MM.1S (cell line): ENCODE data around the gene ANKIB1.

ENCODE experiments used
- DNase-seq: peaks from one replicate; pipeline ENCODE4 v3.0.0-alpha.2; 2015
- H2AFZ ChIP-seq: fragments of 300-600 bp; sonication (generic); 2 replicates; pipeline ENCODE4 v1.6.0; 2016; ENCODE audit warnings: antibody characterized with exemption, low read length
- H3F3A ChIP-seq: fragments of 300-600 bp; sonication (generic); 2 replicates; pipeline ENCODE4 v1.6.1; 2016; ENCODE audit warnings: mild to moderate bottlenecking, antibody characterized with exemption, low read length, moderate library complexity, mixed read lengths; ENCODE audit not compliant: insufficient read depth
- H3K27ac ChIP-seq: fragments of 300-600 bp; sonication (generic); 2 replicates; pipeline ENCODE4 v1.5.1; 2016; ENCODE audit warnings: mild to moderate bottlenecking, low read length
- H3K27me3 ChIP-seq: fragments of 300-600 bp; sonication (generic); replicated peaks from 2 replicates; pipeline ENCODE4 v1.6.0; 2016; ENCODE audit warnings: low read length; ENCODE audit not compliant: insufficient read depth
- H3K36me3 ChIP-seq: fragments of 300-600 bp; sonication (generic); replicated peaks from 2 replicates; pipeline ENCODE4 v1.6.1; 2016; ENCODE audit warnings: mild to moderate bottlenecking, low read length, mixed read lengths; ENCODE audit not compliant: insufficient read depth
- H3K4me1 ChIP-seq: fragments of 300-600 bp; sonication (generic); 2 replicates; pipeline ENCODE4 v1.6.1; 2016; ENCODE audit warnings: low read length, mixed read lengths
- H3K4me2 ChIP-seq: fragments of 300-600 bp; sonication (generic); 2 replicates; pipeline ENCODE4 v1.6.0; 2016; ENCODE audit warnings: low read depth, low read length
- H3K4me3 ChIP-seq: fragments of 300-600 bp; sonication (generic); 2 replicates; pipeline ENCODE4 v1.5.1; 2016; ENCODE audit warnings: low read length, mixed read lengths
- H3K79me2 ChIP-seq: fragments of 300-600 bp; sonication (generic); 2 replicates; pipeline ENCODE4 v1.6.1; 2016; ENCODE audit warnings: mixed run types, low read length, mixed read lengths
- H3K9ac ChIP-seq: fragments of 300-600 bp; sonication (generic); 2 replicates; pipeline ENCODE4 v1.6.1; 2016; ENCODE audit warnings: low read length, mixed read lengths
- H3K9me2 ChIP-seq: fragments of 300-600 bp; sonication (generic); replicated peaks from 2 replicates; pipeline ENCODE4 v1.6.1; 2016; ENCODE audit warnings: mild to moderate bottlenecking, low read length, mixed read lengths; ENCODE audit not compliant: insufficient read depth
- H3K9me3 ChIP-seq: fragments of 300-600 bp; sonication (generic); replicated peaks from 2 replicates; pipeline ENCODE4 v1.6.1; 2016; ENCODE audit warnings: mild to moderate bottlenecking, low read length, mixed read lengths; ENCODE audit not compliant: insufficient read depth
- H4K20me1 ChIP-seq: fragments of 300-600 bp; sonication (generic); 2 replicates; pipeline ENCODE4 v1.6.1; 2016; ENCODE audit warnings: mild to moderate bottlenecking, low read length, moderate library complexity, mixed read lengths; ENCODE audit not compliant: insufficient read depth
- EZH2 ChIP-seq: fragments of 300-600 bp; sonication (generic); optimal IDR thresholded peaks from 2 replicates; pipeline ENCODE3; 2017; ENCODE audit warnings: low read depth, mild to moderate bottlenecking, antibody characterized with exemption, low read length, mixed read lengths
- EZH2phosphoT487 ChIP-seq: fragments of 300-600 bp; sonication (generic); IDR thresholded peaks from 2 replicates; pipeline ENCODE4 v1.6.1; 2018; ENCODE audit warnings: antibody characterized with exemption, low read length
- TF ChIP-seq, protein P1 (sequence below): fragments of 300-600 bp; sonication (generic); IDR thresholded peaks from 2 replicates; pipeline ENCODE4 v1.5.1; 2016; ENCODE audit warnings: antibody characterized with exemption, low read length, mixed read lengths

The ANKIB1 gene

DNA sequence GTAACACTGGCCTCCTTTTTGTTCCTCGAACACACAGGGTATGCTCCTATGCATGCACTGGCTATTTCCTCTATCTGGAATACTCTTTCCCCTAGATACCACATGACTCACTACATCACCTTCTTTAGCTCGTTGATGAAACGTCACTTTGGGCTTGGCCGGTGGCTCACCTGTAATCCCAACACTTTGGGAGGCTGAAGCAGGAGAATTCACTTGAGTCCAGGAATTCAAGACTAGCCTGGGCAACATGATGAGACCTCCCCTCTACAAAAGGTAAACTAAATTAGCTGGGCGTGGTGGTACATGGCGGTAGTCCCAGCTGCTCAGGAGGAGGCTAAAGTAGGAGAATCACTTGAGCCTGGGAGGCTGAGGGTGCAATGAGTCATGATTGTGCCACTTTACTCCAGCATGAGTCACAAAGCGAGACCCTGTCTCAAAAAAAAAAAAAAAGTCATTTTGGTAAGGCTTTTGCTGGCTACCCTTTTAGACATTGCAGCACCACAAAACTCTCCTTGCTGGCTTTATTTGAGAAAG is 14.5 kb downstream of the ANKIB1 start:
- Histone ChIP-seq H3K9me2 (no peaks in the 10 kb centered on the region), H3K4me1 (no peaks in the 10 kb centered on the region), H3K27ac (no peak overlapping the region), H3K79me2 (peaks cover 77% of the 10 kb centered on the region), H3K9ac (no peak overlapping the region), H3F3A (no peaks in the 10 kb centered on the region), H3K27me3 (no peaks in the 10 kb centered on the region), H3K9me3 (no peaks in the 10 kb centered on the region), H3K36me3 (no peaks in the 10 kb centered on the region), H4K20me1 (no peaks in the 10 kb centered on the region), H2AFZ (no peak overlapping the region), H3K4me3 (no peak overlapping the region), H3K4me2 (no peak overlapping the region)
- TF ChIP-seq EZH2phosphoT487: no peak
- TF ChIP-seq EZH2: no peak
- TF ChIP-seq, protein P1, sequence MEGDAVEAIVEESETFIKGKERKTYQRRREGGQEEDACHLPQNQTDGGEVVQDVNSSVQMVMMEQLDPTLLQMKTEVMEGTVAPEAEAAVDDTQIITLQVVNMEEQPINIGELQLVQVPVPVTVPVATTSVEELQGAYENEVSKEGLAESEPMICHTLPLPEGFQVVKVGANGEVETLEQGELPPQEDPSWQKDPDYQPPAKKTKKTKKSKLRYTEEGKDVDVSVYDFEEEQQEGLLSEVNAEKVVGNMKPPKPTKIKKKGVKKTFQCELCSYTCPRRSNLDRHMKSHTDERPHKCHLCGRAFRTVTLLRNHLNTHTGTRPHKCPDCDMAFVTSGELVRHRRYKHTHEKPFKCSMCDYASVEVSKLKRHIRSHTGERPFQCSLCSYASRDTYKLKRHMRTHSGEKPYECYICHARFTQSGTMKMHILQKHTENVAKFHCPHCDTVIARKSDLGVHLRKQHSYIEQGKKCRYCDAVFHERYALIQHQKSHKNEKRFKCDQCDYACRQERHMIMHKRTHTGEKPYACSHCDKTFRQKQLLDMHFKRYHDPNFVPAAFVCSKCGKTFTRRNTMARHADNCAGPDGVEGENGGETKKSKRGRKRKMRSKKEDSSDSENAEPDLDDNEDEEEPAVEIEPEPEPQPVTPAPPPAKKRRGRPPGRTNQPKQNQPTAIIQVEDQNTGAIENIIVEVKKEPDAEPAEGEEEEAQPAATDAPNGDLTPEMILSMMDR: no peak
- no peak for DNase-seq

DNA sequence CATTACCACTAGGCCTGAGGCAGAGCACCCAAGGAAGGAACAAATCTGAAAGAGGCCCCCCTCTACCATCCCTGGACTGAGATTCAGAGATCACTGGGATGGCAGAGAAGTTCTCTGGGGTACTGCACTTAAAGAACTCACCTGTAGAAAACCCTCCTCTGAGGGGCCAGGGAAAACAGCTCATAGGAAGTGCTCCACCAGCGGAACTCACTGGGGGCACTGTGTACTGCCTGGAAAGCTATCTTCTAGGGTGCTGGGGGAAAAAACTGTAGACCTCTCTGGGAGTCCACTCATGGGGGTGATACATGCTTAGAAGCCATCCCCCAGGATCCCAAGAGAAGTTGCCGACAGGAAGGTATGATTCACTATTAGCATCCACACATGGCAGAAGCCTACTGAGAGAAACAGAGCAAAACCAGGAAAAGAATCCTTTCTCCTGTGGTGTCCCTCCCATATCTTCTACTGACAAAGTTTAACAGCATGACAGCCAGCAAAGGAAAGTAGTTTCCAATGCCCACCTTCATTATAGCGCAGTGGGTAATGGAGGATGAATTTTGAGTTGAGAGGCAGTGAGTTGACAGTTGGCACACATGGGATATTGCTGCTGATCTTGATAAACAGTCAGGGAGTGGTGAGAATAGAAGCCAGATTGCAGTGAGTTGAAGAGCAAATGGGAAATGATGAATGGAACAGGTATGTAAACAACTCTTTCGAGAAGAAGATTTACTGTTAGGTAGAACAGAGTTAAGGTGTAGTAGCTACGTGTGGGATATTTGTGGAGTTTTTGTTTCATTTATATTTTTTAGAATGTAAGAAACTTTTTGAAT is 20.9 kb downstream of the ANKIB1 start:
- Histone ChIP-seq H3F3A (no peaks in the 10 kb centered on the region), H3K9ac (no peak overlapping the region), H3K9me3 (no peaks in the 10 kb centered on the region), H3K9me2 (no peaks in the 10 kb centered on the region), H3K4me2 (no peak overlapping the region), H3K27ac (no peak overlapping the region), H3K36me3 (no peaks in the 10 kb centered on the region), H2AFZ (no peak overlapping the region), H3K4me3 (no peak overlapping the region), H4K20me1 (no peaks in the 10 kb centered on the region), H3K4me1 (no peaks in the 10 kb centered on the region), H3K27me3 (no peaks in the 10 kb centered on the region), H3K79me2 (peaks cover 44% of the 10 kb centered on the region)
- TF ChIP-seq EZH2 (no peak), EZH2phosphoT487 (no peak)
- TF ChIP-seq, protein P1: no peak
- DNase-seq: no peak

DNA sequence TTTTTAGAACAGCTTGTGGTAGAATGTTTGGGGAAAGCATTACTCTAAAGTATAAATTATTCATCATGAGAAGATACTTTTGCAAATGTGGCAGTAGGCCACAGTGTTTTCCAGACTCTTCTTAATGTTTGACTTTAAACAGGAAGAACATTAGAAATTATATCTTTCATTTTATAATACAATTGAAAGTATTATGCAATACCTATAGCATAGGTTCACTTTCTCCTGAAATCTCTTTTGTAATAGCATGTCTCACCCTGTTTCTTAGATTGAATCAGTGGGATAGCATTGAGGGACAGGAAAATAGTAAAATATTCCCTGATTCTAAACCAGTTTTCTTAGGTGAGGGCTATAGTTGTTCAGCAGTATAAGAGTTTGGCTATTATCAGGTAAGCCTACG is 23.1 kb downstream of the ANKIB1 start:
- Histone ChIP-seq H3K27me3 (no peaks in the 10 kb centered on the region), H3K79me2 (peaks cover 32% of the 10 kb centered on the region)

More for the DNA sequence above, 23.1 kb downstream of the ANKIB1 start:
- DNase-seq: no peak
- Histone ChIP-seq H3K4me1 (no peaks in the 10 kb centered on the region), H3K9me2 (no peaks in the 10 kb centered on the region), H2AFZ (no peak overlapping the region), H4K20me1 (no peaks in the 10 kb centered on the region), H3K36me3 (no peaks in the 10 kb centered on the region), H3K9me3 (no peaks in the 10 kb centered on the region), H3K4me2 (no peak overlapping the region), H3K4me3 (no peak overlapping the region), H3K27ac (no peak overlapping the region), H3K9ac (no peak overlapping the region), H3F3A (no peaks in the 10 kb centered on the region)
- TF ChIP-seq EZH2phosphoT487 (no peak), EZH2 (no peak)
- TF ChIP-seq, protein P1: no peak
